H9 (cell line): ENCODE measurements around the gene WASHC3. TPM values are rescaled to one million over a fixed set of nuclear protein-coding genes. Genes with fewer than 3 reads are reported as not detected.

ENCODE experiments used
- DNase-seq: peaks from one replicate; pipeline ENCODE4 v3.0.0-alpha.2; 2017
- H2AFZ ChIP-seq: one replicate; pipeline ENCODE4 v1.6.1; 2013; ENCODE audit warnings: mild to moderate bottlenecking, low read length, control low read depth, moderate library complexity
- H2AK5ac ChIP-seq: 2 replicates; pipeline ENCODE4 v1.6.1; 2013; ENCODE audit warnings: low read length, control low read depth, mixed read lengths; ENCODE audit not compliant: insufficient read length
- H2BK120ac ChIP-seq: one replicate; pipeline ENCODE4 v1.6.1; 2013; ENCODE audit warnings: low read depth, mild to moderate bottlenecking, low read length, control low read depth, inconsistent platforms; ENCODE audit not compliant: poor library complexity, severe bottlenecking
- H2BK12ac ChIP-seq: 2 replicates; pipeline ENCODE4 v1.6.1; 2013; ENCODE audit warnings: low read length, control low read depth, mixed read lengths, low read depth; ENCODE audit not compliant: insufficient read length
- H2BK15ac ChIP-seq: 2 replicates; pipeline ENCODE4 v1.6.1; 2013; ENCODE audit warnings: low read depth, low read length, control low read depth
- H2BK20ac ChIP-seq: one replicate; pipeline ENCODE4 v1.6.1; 2013; ENCODE audit warnings: low read depth, mild to moderate bottlenecking, low read length, control low read depth, inconsistent platforms; ENCODE audit not compliant: poor library complexity, severe bottlenecking
- H2BK5ac ChIP-seq: 2 replicates; pipeline ENCODE4 v1.6.1; 2013; ENCODE audit warnings: low read length, control low read depth, mixed read lengths; ENCODE audit not compliant: insufficient read length
- H3K14ac ChIP-seq: 2 replicates; pipeline ENCODE4 v1.6.1; 2013; ENCODE audit warnings: low read length, control low read depth; ENCODE audit not compliant: insufficient read depth
- H3K18ac ChIP-seq: 2 replicates; pipeline ENCODE4 v1.6.1; 2013; ENCODE audit warnings: low read depth, mild to moderate bottlenecking, mixed read lengths, low read length, control low read depth; ENCODE audit not compliant: insufficient read length
- H3K23ac ChIP-seq: 2 replicates; pipeline ENCODE4 v1.6.1; 2013; ENCODE audit warnings: low read length, control low read depth, mixed read lengths, low read depth; ENCODE audit not compliant: insufficient read length
- H3K23me2 ChIP-seq: 2 replicates; pipeline ENCODE4 v1.6.1; 2013; ENCODE audit warnings: low read depth, mild to moderate bottlenecking, mixed read lengths, low read length, control low read depth; ENCODE audit not compliant: insufficient read length, poor library complexity, severe bottlenecking
- H3K27ac ChIP-seq: 2 replicates; pipeline ENCODE4 v1.5.1; 2013; ENCODE audit warnings: low read length, control low read depth, mixed read lengths, low read depth; ENCODE audit not compliant: insufficient read length
- H3K27me3 ChIP-seq: 2 replicates; pipeline ENCODE4 v1.6.1; 2013; ENCODE audit warnings: low read length, control low read depth, inconsistent platforms; ENCODE audit not compliant: insufficient read depth
- H3K4ac ChIP-seq: 2 replicates; pipeline ENCODE4 v1.6.1; 2013; ENCODE audit warnings: low read depth, mild to moderate bottlenecking, control low read depth, inconsistent platforms, low read length, moderate library complexity
- H3K4me1 ChIP-seq: 2 replicates; pipeline ENCODE4 v1.6.1; 2013; ENCODE audit warnings: low read length, control low read depth, inconsistent platforms; ENCODE audit not compliant: insufficient read depth
- H3K4me2 ChIP-seq: 2 replicates; pipeline ENCODE4 v1.6.1; 2013; ENCODE audit warnings: low read length, control low read depth, mixed read lengths; ENCODE audit not compliant: insufficient read length, insufficient read depth
- H3K56ac ChIP-seq: 2 replicates; pipeline ENCODE4 v1.6.1; 2013; ENCODE audit warnings: low read depth, mild to moderate bottlenecking, mixed read lengths, low read length, control low read depth; ENCODE audit not compliant: insufficient read length
- H3K79me1 ChIP-seq: 2 replicates; pipeline ENCODE4 v1.6.1; 2013; ENCODE audit warnings: low read depth, mild to moderate bottlenecking, moderate library complexity, low read length, control low read depth, inconsistent platforms; ENCODE audit not compliant: insufficient read depth, poor library complexity, severe bottlenecking
- H3K79me2 ChIP-seq: 2 replicates; pipeline ENCODE4 v1.6.1; 2013; ENCODE audit warnings: low read length, control low read depth, inconsistent platforms; ENCODE audit not compliant: insufficient read depth
- H3K9ac ChIP-seq: 2 replicates; pipeline ENCODE4 v1.6.1; 2013; ENCODE audit warnings: low read length, control low read depth, mixed read lengths; ENCODE audit not compliant: insufficient read length; ENCODE audit errors: extremely low read depth
- H3K9me3 ChIP-seq: one replicate; pipeline ENCODE4 v1.6.1; 2013; ENCODE audit warnings: low read depth, low read length, inconsistent platforms; ENCODE audit not compliant: control insufficient read depth
- H3T11ph ChIP-seq: one replicate; pipeline ENCODE4 v1.6.1; 2013; ENCODE audit warnings: mild to moderate bottlenecking, low read length, control low read depth, inconsistent platforms
- H4K20me1 ChIP-seq: one replicate; pipeline ENCODE4 v1.6.1; 2013; ENCODE audit not compliant: control insufficient read depth, insufficient read length, insufficient read depth
- H4K5ac ChIP-seq: 2 replicates; pipeline ENCODE4 v1.6.1; 2013; ENCODE audit warnings: low read depth, mild to moderate bottlenecking, mixed read lengths, low read length, control low read depth; ENCODE audit not compliant: insufficient read length
- H4K8ac ChIP-seq: replicated peaks from 2 replicates; pipeline ENCODE4 v1.6.1; 2013; ENCODE audit warnings: low read length, control low read depth, mixed read lengths, low read depth; ENCODE audit not compliant: insufficient read length
- H4K91ac ChIP-seq: 2 replicates; pipeline ENCODE4 v1.6.1; 2013; ENCODE audit warnings: low read depth, mild to moderate bottlenecking, moderate library complexity, mixed read lengths, low read length, control low read depth; ENCODE audit not compliant: insufficient read length
- H3K27ac Mint-ChIP-seq, 3 experiments: 2 replicates in 2 of 3; 3 replicates in 1 of 3; pipeline ENCODE4 v1.8.0; 2020 to 2021; ENCODE audit warnings: mixed read lengths in 3 of 3, mild to moderate bottlenecking in 1 of 3, moderate library complexity in 1 of 3
- H3K27me3 Mint-ChIP-seq: 2 replicates; pipeline ENCODE4 v1.8.0; 2021; ENCODE audit warnings: low read depth, mild to moderate bottlenecking, moderate library complexity, mixed read lengths
- H3K36me3 Mint-ChIP-seq, 3 experiments: 2 replicates in 2 of 3; 3 replicates in 1 of 3; pipeline ENCODE4 v1.8.0; 2020 to 2021; ENCODE audit warnings: low read depth in 3 of 3, mixed read lengths in 3 of 3; ENCODE audit not compliant: insufficient read depth in 1 of 3
- H3K4me1 Mint-ChIP-seq, 2 experiments: 2 replicates each; pipeline ENCODE4 v1.8.0; 2020; ENCODE audit warnings: mixed read lengths in 2 of 2
- H3K4me3 Mint-ChIP-seq, 2 experiments: 2 replicates in 1 of 2; 3 replicates in 1 of 2; pipeline ENCODE4 v1.8.0; 2020 to 2021; ENCODE audit warnings: mild to moderate bottlenecking in 2 of 2, mixed read lengths in 2 of 2, moderate library complexity in 1 of 2
- H3K9me3 Mint-ChIP-seq, 2 experiments: 2 replicates in 1 of 2; 3 replicates in 1 of 2; pipeline ENCODE4 v1.8.0; 2020; ENCODE audit warnings: mild to moderate bottlenecking in 2 of 2, mixed read lengths in 2 of 2, moderate library complexity in 1 of 2
- WGBS: extraction: QIAGEN DNeasy Blood & Tissue Kit; methylation state at CpG from one replicate; pipeline ENCODE4 v1.1.7; 2013; ENCODE audit warnings: missing lambda C conversion rate, low lambda C conversion rate, mixed read lengths; ENCODE audit not compliant: insufficient read length; ENCODE audit errors: extremely low coverage; 5-methylcytosine and 5-hydroxymethylcytosine counted together
- total RNA-seq: library from RNA; stranded (reverse); gene quantifications from 2 replicates; pipeline ENCODE4 v1.2.1, GENCODE V29; 2021
- TF ChIP-seq, protein P1 (sequence below): fragments of 200-600 bp; sonication (generic); conservative IDR thresholded peaks from 3 replicates; pipeline ENCODE4 v1.8.0; 2021; ENCODE audit warnings: antibody characterized with exemption, mild to moderate bottlenecking

The WASHC3 gene
- total RNA-seq, 1 experiment from 2014 or later: 14.1 TPM

DNA sequence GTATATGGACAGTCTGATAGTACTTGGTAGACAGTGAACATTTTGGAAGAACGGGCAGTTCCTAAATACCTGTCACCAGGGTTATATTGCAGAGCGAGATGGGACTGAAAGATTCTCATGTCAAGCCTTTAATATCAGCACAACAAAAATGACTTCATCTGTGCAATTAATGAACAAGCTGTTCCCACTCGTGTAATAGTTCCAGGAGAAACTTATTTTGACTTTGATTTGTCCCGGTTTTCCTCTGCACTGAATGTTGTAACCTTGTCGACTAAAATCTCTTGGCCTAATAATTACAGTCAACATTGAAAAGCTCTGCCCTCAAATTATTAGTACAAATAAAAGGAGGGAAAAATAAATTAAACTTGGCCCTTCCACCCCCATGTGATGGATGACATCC, 79.5 kb downstream of the WASHC3 start:
- Mint-ChIP-seq H3K4me3 (no peak overlapping the region), H3K9me3 (no peaks in the 10 kb centered on the region), H3K27me3 (no peaks in the 10 kb centered on the region), H3K27ac (0 out of 7 replicates have a peak overlapping the region, but pooled peaks of 1 of the 3 experiments have one; percentile 14), H3K36me3 (no peaks in the 10 kb centered on the region; a peak in 1 of 7 replicates), H3K4me1 (no peaks in the 10 kb centered on the region)
- H2BK5ac ChIP-seq: no peak overlapping the region
- no CpG with 5 or more reads among the region's 5 CpGs for WGBS
- no peaks in the 10 kb centered on the region for H3K79me2 ChIP-seq
- H4K20me1 ChIP-seq: no peaks in the 10 kb centered on the region
- H4K8ac ChIP-seq: no peak overlapping the region
- no peak for DNase-seq
- no peak overlapping the region for H2BK120ac ChIP-seq
- no peak overlapping the region for H4K5ac ChIP-seq
- TF ChIP-seq, protein P1, sequence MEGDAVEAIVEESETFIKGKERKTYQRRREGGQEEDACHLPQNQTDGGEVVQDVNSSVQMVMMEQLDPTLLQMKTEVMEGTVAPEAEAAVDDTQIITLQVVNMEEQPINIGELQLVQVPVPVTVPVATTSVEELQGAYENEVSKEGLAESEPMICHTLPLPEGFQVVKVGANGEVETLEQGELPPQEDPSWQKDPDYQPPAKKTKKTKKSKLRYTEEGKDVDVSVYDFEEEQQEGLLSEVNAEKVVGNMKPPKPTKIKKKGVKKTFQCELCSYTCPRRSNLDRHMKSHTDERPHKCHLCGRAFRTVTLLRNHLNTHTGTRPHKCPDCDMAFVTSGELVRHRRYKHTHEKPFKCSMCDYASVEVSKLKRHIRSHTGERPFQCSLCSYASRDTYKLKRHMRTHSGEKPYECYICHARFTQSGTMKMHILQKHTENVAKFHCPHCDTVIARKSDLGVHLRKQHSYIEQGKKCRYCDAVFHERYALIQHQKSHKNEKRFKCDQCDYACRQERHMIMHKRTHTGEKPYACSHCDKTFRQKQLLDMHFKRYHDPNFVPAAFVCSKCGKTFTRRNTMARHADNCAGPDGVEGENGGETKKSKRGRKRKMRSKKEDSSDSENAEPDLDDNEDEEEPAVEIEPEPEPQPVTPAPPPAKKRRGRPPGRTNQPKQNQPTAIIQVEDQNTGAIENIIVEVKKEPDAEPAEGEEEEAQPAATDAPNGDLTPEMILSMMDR: no peak
- H3K27ac ChIP-seq: no peak overlapping the region
- H4K91ac ChIP-seq: no peak overlapping the region
- H2BK12ac ChIP-seq: no peak overlapping the region
- no peak overlapping the region for H2BK20ac ChIP-seq
- no peak overlapping the region for H3K18ac ChIP-seq
- no peak overlapping the region for H3K4ac ChIP-seq
- no peak overlapping the region for H3K4me2 ChIP-seq
- no peaks in the 10 kb centered on the region for H3K4me1 ChIP-seq
- H3K23me2 ChIP-seq: no peaks in the 10 kb centered on the region
- H3K9ac ChIP-seq: no peak overlapping the region
- H3K27me3 ChIP-seq: no peaks in the 10 kb centered on the region
- no peak overlapping the region for H3K14ac ChIP-seq
- no peak overlapping the region for H3K23ac ChIP-seq
- H2BK15ac ChIP-seq: no peak overlapping the region
- no peaks in the 10 kb centered on the region for H3K9me3 ChIP-seq
- no peak overlapping the region for H3K56ac ChIP-seq
- no peak overlapping the region for H2AFZ ChIP-seq
- H3T11ph ChIP-seq: no peak overlapping the region
- H3K79me1 ChIP-seq: no peaks in the 10 kb centered on the region
- H2AK5ac ChIP-seq: no peak overlapping the region
